Progenitor cell of endocrine pancreas (in vitro differentiated cells): Measurements from ENCODE around the gene CTLA4. TPM values are rescaled to one million over a fixed set of nuclear protein-coding genes. Genes with fewer than 3 reads are reported as not detected.

ENCODE experiments used
- DNase-seq: peaks from one replicate; pipeline ENCODE4 v3.0.0; 2021; ENCODE audit warnings: low spot score; ENCODE audit not compliant: unreplicated experiment
- H3K27ac Mint-ChIP-seq: 2 replicates; pipeline ENCODE4 v1.8.0; 2021; ENCODE audit warnings: mild to moderate bottlenecking, moderate library complexity, mixed read lengths
- H3K27me3 Mint-ChIP-seq: 2 replicates; pipeline ENCODE4 v1.8.0; 2021; ENCODE audit warnings: mixed read lengths
- H3K36me3 Mint-ChIP-seq: 2 replicates; pipeline ENCODE4 v1.8.0; 2022; ENCODE audit warnings: mixed read lengths; ENCODE audit not compliant: insufficient read depth
- H3K4me1 Mint-ChIP-seq: 2 replicates; pipeline ENCODE4 v1.8.0; 2021; ENCODE audit warnings: low read depth, mixed read lengths
- H3K4me3 Mint-ChIP-seq: 2 replicates; pipeline ENCODE4 v1.8.0; 2021; ENCODE audit warnings: low read depth, mild to moderate bottlenecking, moderate library complexity, mixed read lengths
- H3K9me3 Mint-ChIP-seq: 2 replicates; pipeline ENCODE4 v1.8.0; 2021; ENCODE audit warnings: low read depth, mixed read lengths
- CTCF ChIP-seq: fragments of 200-600 bp; sonication (generic); IDR thresholded peaks from one replicate; pipeline ENCODE4 v1.5.0; 2021; ENCODE audit warnings: antibody characterized with exemption, mild to moderate bottlenecking; ENCODE audit not compliant: unreplicated experiment
- total RNA-seq: library from RNA; stranded (reverse); gene quantifications from 2 replicates; pipeline ENCODE4 v1.2.1, GENCODE V29; 2021

The CTLA4 gene
- total RNA-seq, 1 donor from 2014 or later: not detected

DNA sequence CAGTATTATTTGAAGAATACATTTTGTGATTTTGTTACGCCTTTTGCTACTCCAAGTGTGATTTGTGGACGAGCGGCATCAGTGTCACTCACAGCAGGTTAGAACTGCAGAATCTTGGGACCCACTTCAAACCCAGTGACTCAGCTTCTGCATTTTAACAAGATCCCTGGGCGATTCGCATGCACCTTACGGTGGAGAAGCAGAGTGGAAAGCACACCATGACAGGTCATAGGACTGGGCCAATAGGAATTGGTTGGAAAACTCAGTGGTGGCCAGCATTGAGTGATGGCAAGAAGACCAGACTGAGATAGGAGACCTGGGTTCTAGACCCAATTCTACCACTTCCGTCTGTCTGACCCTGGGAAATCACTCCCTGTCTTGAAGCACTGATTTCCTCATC, 26.3 kb downstream of the CTLA4 start:
- Mint-ChIP-seq H3K27ac (no peak overlapping the region), H3K27me3 (peaks cover 3% of the 10 kb centered on the region), H3K36me3 (no peaks in the 10 kb centered on the region), H3K9me3 (peaks cover 4% of the 10 kb centered on the region), H3K4me3 (no peak overlapping the region), H3K4me1 (no peaks in the 10 kb centered on the region)
- no peak for DNase-seq
- TF ChIP-seq CTCF: no peak

GRCh38 chr2:203894262-203894661, 26.7 kb downstream of the CTLA4 start:
- TF ChIP-seq CTCF: no peak
- Mint-ChIP-seq H3K27ac (no peak overlapping the region), H3K27me3 (peaks cover 4% of the 10 kb centered on the region), H3K4me3 (no peak overlapping the region), H3K9me3 (peaks cover 4% of the 10 kb centered on the region), H3K4me1 (no peaks in the 10 kb centered on the region), H3K36me3 (no peaks in the 10 kb centered on the region)
- DNase-seq: no peak

- Mint-ChIP-seq H3K27ac (no peak overlapping the region), H3K4me3 (no peak overlapping the region), H3K36me3 (no peaks in the 10 kb centered on the region), H3K27me3 (peaks cover 5% of the 10 kb centered on the region), H3K4me1 (no peaks in the 10 kb centered on the region), H3K9me3 (peaks cover 16% of the 10 kb centered on the region)
- TF ChIP-seq CTCF: no peak
- no peak for DNase-seq
Observed at GRCh38 chr2:203897544-203897943, 30.0 kb downstream of the CTLA4 start.

DNA sequence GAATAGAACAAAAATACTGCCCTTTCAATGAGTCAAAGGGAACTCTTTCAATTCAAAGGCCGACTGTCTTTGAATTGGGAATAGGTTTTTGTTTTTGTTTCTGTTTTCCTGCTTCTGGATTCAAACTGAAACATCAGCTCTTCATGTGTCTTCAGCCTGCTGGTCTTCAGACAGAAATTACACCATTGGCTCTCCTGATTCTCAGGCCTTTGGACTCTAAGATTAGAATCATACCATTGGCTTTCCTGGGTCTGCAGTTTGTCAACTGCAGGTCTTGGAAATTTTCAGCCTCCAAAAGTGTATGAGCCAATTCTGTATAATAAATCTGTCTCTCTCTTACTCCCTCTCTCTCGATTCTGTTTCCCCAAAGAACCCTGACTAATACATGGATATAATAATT, 31.1 kb downstream of the CTLA4 start:
- TF ChIP-seq CTCF: no peak
- Mint-ChIP-seq H3K27ac (no peak overlapping the region), H3K9me3 (peaks cover 16% of the 10 kb centered on the region), H3K4me1 (no peaks in the 10 kb centered on the region), H3K36me3 (no peaks in the 10 kb centered on the region), H3K27me3 (peaks cover 2% of the 10 kb centered on the region), H3K4me3 (no peak overlapping the region)
- no peak for DNase-seq

GRCh38 chr2:203900253-203900652, 32.7 kb downstream of the CTLA4 start:
- Mint-ChIP-seq H3K4me3 (no peak overlapping the region), H3K27me3 (peaks cover 2% of the 10 kb centered on the region), H3K36me3 (no peaks in the 10 kb centered on the region), H3K4me1 (no peaks in the 10 kb centered on the region), H3K9me3 (peaks cover 16% of the 10 kb centered on the region), H3K27ac (no peak overlapping the region)
- DNase-seq: no peak
- TF ChIP-seq CTCF: no peak
